GM12878 (cell line): ENCODE measurements around the gene C4B.
"Not testable (repeated sequence)": the region's sequence is repeated elsewhere in the genome, so short reads cannot be mapped to it uniquely, and the experiment has no call there.

ENCODE experiments used
- ASH2L ChIP-seq: fragments of 300-600, 200-600 bp; sonication (generic); IDR thresholded peaks from 2 replicates; pipeline ENCODE4 v1.6.1; 2017; ENCODE audit warnings: low read depth, mild to moderate bottlenecking, borderline replicate concordance
- BMI1 ChIP-seq: fragments of 450-650 bp; IDR thresholded peaks from 2 replicates; pipeline ENCODE4 v1.6.1; 2016; ENCODE audit warnings: mild to moderate bottlenecking, moderate library complexity, borderline replicate concordance
- BRCA1 ChIP-seq: IDR thresholded peaks from 2 replicates; pipeline ENCODE4 v1.6.1; 2011; ENCODE audit warnings: low read depth, low read length, improper control_type of control experiment
- SMARCA5 ChIP-seq: fragments of 450-650 bp; IDR thresholded peaks from 2 replicates; pipeline ENCODE4 v1.6.1; 2017; ENCODE audit warnings: mild to moderate bottlenecking
- TF ChIP-seq, protein P1 (sequence below): fragments of 450-650 bp; formaldehyde crosslinking; IDR thresholded peaks from 2 replicates; pipeline ENCODE4 v1.5.0; 2022; ENCODE audit warnings: mild to moderate bottlenecking, missing genetic modification characterization
- TF ChIP-seq, protein P2 (sequence below), 3 experiments: IDR thresholded peaks in 2 of 3; conservative IDR thresholded peaks in 1 of 3; 2 replicates each; pipeline ENCODE4 v1.5.1; 2011; ENCODE audit warnings: low read depth in 3 of 3, low read length in 3 of 3, mild to moderate bottlenecking in 3 of 3, control low read depth in 2 of 3, moderate library complexity in 2 of 3, inconsistent platforms in 1 of 3, mixed read lengths in 1 of 3; ENCODE audit not compliant: control insufficient read depth in 2 of 3, insufficient read depth in 1 of 3; ENCODE audit errors: extremely low read depth in 1 of 3

DNA sequence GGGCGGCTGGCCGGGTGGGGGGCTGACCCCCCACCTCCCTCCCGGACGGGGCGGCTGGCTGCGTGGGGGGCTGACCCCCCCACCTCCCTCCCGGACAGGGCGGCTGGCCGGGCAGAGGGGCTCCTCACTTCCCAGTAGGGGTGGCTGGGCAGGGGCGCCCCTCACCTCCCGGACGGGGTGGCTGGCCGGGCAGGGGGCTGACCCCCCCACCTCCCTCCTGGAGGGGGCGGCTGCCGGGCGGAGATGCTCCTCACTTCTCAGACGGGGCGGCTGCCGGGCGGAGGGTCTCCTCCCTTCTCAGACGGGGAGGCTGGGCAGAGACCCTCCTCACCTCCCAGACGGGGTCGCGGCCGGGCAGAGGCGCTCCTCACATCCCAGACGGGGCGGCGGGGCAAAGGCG lies 38.5 kb upstream of the C4B start:
- TF ChIP-seq ASH2L, BMI1, BRCA1, SMARCA5: not testable (repeated sequence)
- TF ChIP-seq, protein P1, sequence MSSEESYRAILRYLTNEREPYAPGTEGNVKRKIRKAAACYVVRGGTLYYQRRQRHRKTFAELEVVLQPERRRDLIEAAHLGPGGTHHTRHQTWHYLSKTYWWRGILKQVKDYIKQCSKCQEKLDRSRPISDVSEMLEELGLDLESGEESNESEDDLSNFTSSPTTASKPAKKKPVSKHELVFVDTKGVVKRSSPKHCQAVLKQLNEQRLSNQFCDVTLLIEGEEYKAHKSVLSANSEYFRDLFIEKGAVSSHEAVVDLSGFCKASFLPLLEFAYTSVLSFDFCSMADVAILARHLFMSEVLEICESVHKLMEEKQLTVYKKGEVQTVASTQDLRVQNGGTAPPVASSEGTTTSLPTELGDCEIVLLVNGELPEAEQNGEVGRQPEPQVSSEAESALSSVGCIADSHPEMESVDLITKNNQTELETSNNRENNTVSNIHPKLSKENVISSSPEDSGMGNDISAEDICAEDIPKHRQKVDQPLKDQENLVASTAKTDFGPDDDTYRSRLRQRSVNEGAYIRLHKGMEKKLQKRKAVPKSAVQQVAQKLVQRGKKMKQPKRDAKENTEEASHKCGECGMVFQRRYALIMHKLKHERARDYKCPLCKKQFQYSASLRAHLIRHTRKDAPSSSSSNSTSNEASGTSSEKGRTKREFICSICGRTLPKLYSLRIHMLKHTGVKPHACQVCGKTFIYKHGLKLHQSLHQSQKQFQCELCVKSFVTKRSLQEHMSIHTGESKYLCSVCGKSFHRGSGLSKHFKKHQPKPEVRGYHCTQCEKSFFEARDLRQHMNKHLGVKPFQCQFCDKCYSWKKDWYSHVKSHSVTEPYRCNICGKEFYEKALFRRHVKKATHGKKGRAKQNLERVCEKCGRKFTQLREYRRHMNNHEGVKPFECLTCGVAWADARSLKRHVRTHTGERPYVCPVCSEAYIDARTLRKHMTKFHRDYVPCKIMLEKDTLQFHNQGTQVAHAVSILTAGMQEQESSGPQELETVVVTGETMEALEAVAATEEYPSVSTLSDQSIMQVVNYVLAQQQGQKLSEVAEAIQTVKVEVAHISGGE (CRISPR knock-in tag) = not testable (repeated sequence)
- TF ChIP-seq, protein P2, sequence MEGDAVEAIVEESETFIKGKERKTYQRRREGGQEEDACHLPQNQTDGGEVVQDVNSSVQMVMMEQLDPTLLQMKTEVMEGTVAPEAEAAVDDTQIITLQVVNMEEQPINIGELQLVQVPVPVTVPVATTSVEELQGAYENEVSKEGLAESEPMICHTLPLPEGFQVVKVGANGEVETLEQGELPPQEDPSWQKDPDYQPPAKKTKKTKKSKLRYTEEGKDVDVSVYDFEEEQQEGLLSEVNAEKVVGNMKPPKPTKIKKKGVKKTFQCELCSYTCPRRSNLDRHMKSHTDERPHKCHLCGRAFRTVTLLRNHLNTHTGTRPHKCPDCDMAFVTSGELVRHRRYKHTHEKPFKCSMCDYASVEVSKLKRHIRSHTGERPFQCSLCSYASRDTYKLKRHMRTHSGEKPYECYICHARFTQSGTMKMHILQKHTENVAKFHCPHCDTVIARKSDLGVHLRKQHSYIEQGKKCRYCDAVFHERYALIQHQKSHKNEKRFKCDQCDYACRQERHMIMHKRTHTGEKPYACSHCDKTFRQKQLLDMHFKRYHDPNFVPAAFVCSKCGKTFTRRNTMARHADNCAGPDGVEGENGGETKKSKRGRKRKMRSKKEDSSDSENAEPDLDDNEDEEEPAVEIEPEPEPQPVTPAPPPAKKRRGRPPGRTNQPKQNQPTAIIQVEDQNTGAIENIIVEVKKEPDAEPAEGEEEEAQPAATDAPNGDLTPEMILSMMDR (IDR thresholded peaks at IDR 0.05 in 2 of 3, conservative IDR thresholded peaks at IDR 0.05 in 1 of 3; ENCODE audit: control insufficient read depth in 2 of 3, extremely low read depth in 1 of 3, insufficient read depth in 1 of 3, low read depth in 3 of 3, low read length in 3 of 3) = not testable (repeated sequence)
